Ovary (tissue), 9 donors: ENCODE results near the gene ZNRF1. TPM values are rescaled to one million over a fixed set of nuclear protein-coding genes. Genes with fewer than 3 reads are reported as not detected.

Experiments used
- DNase-seq, 5 donors: peaks; one replicate each; pipeline ENCODE4 v3.0.0-alpha.2; 2019 to 2020
- H3K27ac ChIP-seq, 2 donors: fragments of 200-600 bp; one replicate each; pipeline versions ENCODE4 v1.5.1 to v1.8.0; 2019 to 2022
- H3K27me3 ChIP-seq: fragments of 200-600 bp; one replicate; pipeline ENCODE4 v1.8.0; 2022
- H3K36me3 ChIP-seq: fragments of 200-600 bp; sonication (generic); one replicate; pipeline ENCODE4 v1.5.1; 2019
- H3K4me1 ChIP-seq: one replicate; pipeline ENCODE4 v1.8.1; 2013; ENCODE audit warnings: mild to moderate bottlenecking, moderate library complexity; ENCODE audit not compliant: insufficient read depth
- H3K4me3 ChIP-seq: fragments of 200-600 bp; sonication (generic); one replicate; pipeline ENCODE4 v1.5.1; 2017
- H3K9me3 ChIP-seq, 2 donors: fragments of 200-600 bp in 1 of 2; sonication (generic) in 1 of 2; one replicate each; pipeline versions ENCODE4 v1.5.1 to v1.8.1; 2013 to 2019; ENCODE audit warnings: mild to moderate bottlenecking in 1 of 2, moderate library complexity in 1 of 2
- CTCF ChIP-seq, 3 donors: fragments of 450-650 bp in 2 of 3; fragments of 200-600 bp in 1 of 3; IDR thresholded peaks; one replicate each; pipeline versions ENCODE4 v1.5.1 to v1.8.0; 2016 to 2022; ENCODE audit warnings: antibody characterized with exemption in 3 of 3, mild to moderate bottlenecking in 1 of 3
- EP300 ChIP-seq: sonication (generic); formaldehyde crosslinking; IDR thresholded peaks from one replicate; pipeline ENCODE4 v1.6.1; 2017; ENCODE audit warnings: antibody characterized with exemption
- POLR2A ChIP-seq: fragments of 450-650 bp; IDR thresholded peaks from one replicate; pipeline ENCODE4 v1.6.1; 2017; ENCODE audit warnings: antibody characterized with exemption, mild to moderate bottlenecking, moderate library complexity
- WGBS, 3 donors: extraction: QIAGEN DNeasy Blood & Tissue Kit in 1 of 3; methylation state at CpG; one replicate each; pipeline versions ENCODE4 v1.1.5 to v1.1.7; 2013 to 2017; 5-methylcytosine and 5-hydroxymethylcytosine counted together
- intact Hi-C, 4 donors: fragments of 100-400 bp; cut with DNase I; formaldehyde crosslinking; loops; one replicate each; pipeline versions ENCODE4 v1.11.0 to v1.15.1; 2022 to 2023
- polyA plus RNA-seq, 2 donors: library from polyadenylated mRNA; stranded (reverse); fragments of 200-250 nt in 1 of 2; fragments of 350-450 nt in 1 of 2; fragmentation: Illumina TruSeq in 1 of 2; extraction: RNeasy Lipid Tissue Mini Kit (QIAGEN cat#74804) in 1 of 2; gene quantifications; one replicate each; pipeline ENCODE4 v1.2.3, GENCODE V29; 2013 to 2014
- total RNA-seq, 7 donors: library from RNA; depleted of rRNA in 2 of 7; stranded (reverse); fragments of >200 nt in 2 of 7; fragmentation: NEBNext Ultra II Directional in 3 of 7; extraction: Animal tissue kit (Norgen Biotek cat#: 25700) in 3 of 7; gene quantifications; one replicate each; pipeline versions ENCODE4 v1.1.0 to v1.2.4, GENCODE V29; 2016 to 2023
- donor health status: DM: no; HTN: no; CAD: no; lungs with moderate emphysema.
- donor health status: DM: no; HTN: no; CAD: no.
- donor health status: Bipolar disorder and iron deficiency.
- donor health status: DM: yes; HTN: yes; CAD: no.
- donor health status: DM: no; HTN: no; CAD: no.
- donor health status: DM: yes; HTN: yes; CAD: no.

Gene ZNRF1
- total and polyA plus RNA-seq, 9 donors = 10.8 to 27.9 (median 24.3) TPM

GRCh38 chr16:75114946-75115825, 116.4 kb downstream of the ZNRF1 start:
- H3K4me1 ChIP-seq = peaks cover 21% of the 10 kb centered on the region
- intact Hi-C loops = loop anchor here in 2 of 4 donors (5.0 to 10.0 kb wide), 2 partner anchors 118 to 410 kb away; partner anchors contain the start of genes MLKL (in 1 of the 2) and ZNRF1 (in 1 of the 2)
- TF ChIP-seq CTCF (IDR thresholded peaks at IDR 0.05) (no peak), POLR2A (no peak), EP300 (no peak)
- WGBS, 3 donors = 62 to 76% (median 62%) methylated on average over 45 of the region's 45 CpGs
- H3K9me3 ChIP-seq = no peaks in the 10 kb centered on the region
- H3K4me3 ChIP-seq = peak overlapping the region; percentile 50
- H3K27me3 ChIP-seq = no peaks in the 10 kb centered on the region
- no peaks in the 10 kb centered on the region for H3K36me3 ChIP-seq
- peak in 1 of 5 donors; percentile 36 for DNase-seq
- peak overlapping the region; percentile 3 to 37 for H3K27ac ChIP-seq

GRCh38 chr16:75116081-75116910, 117.5 kb downstream of the ZNRF1 start, which contains the start of gene LDHD:
TSS of gene LDHD (minus strand) at chr16:75116780. CDS start at chr16:75116720, 60 bp downstream.
- Histone ChIP-seq H3K27me3 (no peaks in the 10 kb centered on the region), H3K27ac (peak within 1 kb of the TSS; percentile 18 to 60), H3K9me3 (no peaks in the 10 kb centered on the region), H3K4me1 (peaks cover 16% of the 10 kb centered on the region), H3K4me3 (peak within 1 kb of the TSS; percentile 50), H3K36me3 (no peaks in the 10 kb centered on the region)
- TF ChIP-seq EP300 (no peak), POLR2A (peak; percentile 41), CTCF (IDR thresholded peaks at IDR 0.05) (peak in 1 of 3 donors; percentile 11)
- intact Hi-C loops = loop anchor here in 1 of 4 donors (10.0 kb wide), 1 partner anchor 411 kb away; the partner anchor contains the start of gene MLKL
- WGBS, 3 donors = 22 to 33% (median 27%) methylated on average over 15 of the region's 15 CpGs
- DNase-seq = peak; percentile 79 to 88 (median 84)

DNA sequence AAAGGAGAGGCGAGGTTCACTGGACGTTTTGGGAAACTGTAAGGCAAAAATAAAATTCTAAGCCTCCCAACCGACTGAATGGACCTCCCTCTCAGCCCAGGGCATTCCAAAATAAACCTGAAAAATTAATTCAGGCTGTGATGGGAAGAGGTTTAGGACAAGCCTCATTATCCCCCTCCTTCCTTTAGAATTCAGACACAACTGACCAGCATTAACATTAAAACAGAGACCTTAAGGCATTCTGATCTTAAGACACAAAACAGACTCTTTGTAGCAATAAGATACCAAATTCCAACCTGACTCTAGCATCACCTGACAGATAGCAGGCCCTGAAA, 118.1 kb downstream of the ZNRF1 start:
- Histone ChIP-seq H3K27me3 (no peaks in the 10 kb centered on the region), H3K4me3 (peak overlapping the region; percentile 50), H3K4me1 (peaks cover 12% of the 10 kb centered on the region), H3K36me3 (no peaks in the 10 kb centered on the region), H3K9me3 (no peaks in the 10 kb centered on the region), H3K27ac (peak overlapping the region in 1 of 2 donors; percentile 60)
- TF ChIP-seq EP300 (no peak), CTCF (IDR thresholded peaks at IDR 0.05) (no peak), POLR2A (no peak)
- intact Hi-C loops = loop anchor here in 1 of 4 donors (10.0 kb wide), 1 partner anchor 412 kb away; the partner anchor contains the start of gene MLKL
- no peak for DNase-seq
- WGBS, 3 donors = 8 to 14% (median 10%) methylated on average over 3 of the region's 3 CpGs

GRCh38 chr16:75118943-75119539, 120.2 kb downstream of the ZNRF1 start:
- 78 to 82% (median 81%) methylated on average over 6 of the region's 6 CpGs for WGBS, 3 donors
- TF ChIP-seq POLR2A (no peak), CTCF (IDR thresholded peaks at IDR 0.05) (no peak), EP300 (no peak)

More at GRCh38 chr16:75118943-75119539, 120.2 kb downstream of the ZNRF1 start:
- intact Hi-C loops = loop anchor here in 1 of 4 donors (10.0 kb wide), 1 partner anchor 414 kb away; the partner anchor contains the start of gene MLKL
- Histone ChIP-seq H3K9me3 (no peaks in the 10 kb centered on the region), H3K4me3 (no peak overlapping the region), H3K36me3 (no peaks in the 10 kb centered on the region), H3K27me3 (no peaks in the 10 kb centered on the region), H3K4me1 (peaks cover 8% of the 10 kb centered on the region), H3K27ac (no peak overlapping the region)
- no peak for DNase-seq
